Neural cell (in vitro differentiated cells): Measurements from ENCODE around the gene LBX2. TPM values are rescaled to one million over a fixed set of nuclear protein-coding genes. Genes with fewer than 3 reads are reported as not detected.
A peak's percentile ranks its signal among the peaks of the same experiment; 100 is the strongest.

ENCODE experiments used
- H2AFZ ChIP-seq: fragments of 200-600, 300-800 bp; sonication (generic), shearing (Covaris generic); 2 replicates; pipeline ENCODE4 v1.6.0; 2014; ENCODE audit warnings: low read depth, mild to moderate bottlenecking, antibody characterized with exemption, low read length, moderate library complexity
- H3F3A ChIP-seq: fragments of 200-600 bp; shearing (Covaris generic); 2 replicates; pipeline ENCODE4 v1.6.1; 2016; ENCODE audit warnings: mild to moderate bottlenecking, moderate library complexity, mixed read lengths, antibody characterized with exemption, low read length; ENCODE audit not compliant: insufficient read depth, poor library complexity, severe bottlenecking
- H3K27ac ChIP-seq: fragments of 200-600, 300-800 bp; sonication (generic), shearing (Covaris generic); 2 replicates; pipeline ENCODE4 v1.5.1; 2014; ENCODE audit warnings: mild to moderate bottlenecking, low read length, moderate library complexity
- H3K27me3 ChIP-seq: fragments of 300-800, 200-600 bp; sonication (generic), shearing (Covaris generic); 2 replicates; pipeline ENCODE4 v1.6.0; 2014; ENCODE audit warnings: mild to moderate bottlenecking, low read depth, low read length, moderate library complexity; ENCODE audit not compliant: insufficient read depth
- H3K36me3 ChIP-seq: fragments of 300-800, 200-600 bp; sonication (generic), shearing (Covaris generic); 2 replicates; pipeline ENCODE4 v1.5.1; 2014; ENCODE audit warnings: mild to moderate bottlenecking, antibody characterized with exemption, low read length, moderate library complexity; ENCODE audit not compliant: insufficient read depth
- H3K4me2 ChIP-seq: fragments of 300-800, 200-600 bp; sonication (generic), shearing (Covaris generic); 2 replicates; pipeline ENCODE4 v1.6.0; 2014; ENCODE audit warnings: mild to moderate bottlenecking, low read length
- H3K4me3 ChIP-seq: fragments of 300-800, 200-600 bp; sonication (generic), shearing (Covaris generic); 2 replicates; pipeline ENCODE4 v1.5.1; 2014; ENCODE audit warnings: mild to moderate bottlenecking, low read length, moderate library complexity
- H3K79me2 ChIP-seq: fragments of 200-600 bp; shearing (Covaris generic); replicated peaks from 2 replicates; pipeline ENCODE4 v1.6.0; 2014; ENCODE audit warnings: mild to moderate bottlenecking, low read length, moderate library complexity; ENCODE audit not compliant: insufficient read depth
- H3K9ac ChIP-seq: fragments of 300-800, 200-600 bp; sonication (generic), shearing (Covaris generic); 2 replicates; pipeline ENCODE4 v1.6.1; 2016; ENCODE audit warnings: mild to moderate bottlenecking, low read length, mixed read lengths
- H3K9me2 ChIP-seq: fragments of 200-600 bp; shearing (Covaris generic); 2 replicates; pipeline ENCODE4 v1.6.1; 2016; ENCODE audit warnings: mild to moderate bottlenecking, low read length, mixed read lengths; ENCODE audit not compliant: insufficient read depth
- H3K9me3 ChIP-seq: fragments of 200-600, 300-800 bp; sonication (generic), shearing (Covaris generic); 2 replicates; pipeline ENCODE4 v1.6.1; 2016; ENCODE audit warnings: mild to moderate bottlenecking, mixed run types, low read length, moderate library complexity, mixed read lengths
- H4K20me1 ChIP-seq: fragments of 200-600 bp; shearing (Covaris generic); 2 replicates; pipeline ENCODE4 v1.6.1; 2016; ENCODE audit warnings: mild to moderate bottlenecking, mixed run types; ENCODE audit not compliant: insufficient read depth
- EP300 ChIP-seq: fragments of 450-650 bp; conservative IDR thresholded peaks from 2 replicates; pipeline ENCODE4 v1.6.1; 2014; ENCODE audit warnings: antibody characterized with exemption, mild to moderate bottlenecking, moderate library complexity; ENCODE audit not compliant: poor library complexity, severe bottlenecking
- EZH2 ChIP-seq: fragments of 200-600, 300-800 bp; shearing (Covaris generic), sonication (generic); IDR thresholded peaks from 2 replicates; pipeline ENCODE4 v1.6.1; 2014; ENCODE audit warnings: antibody characterized with exemption, low read length, borderline replicate concordance, mild to moderate bottlenecking; ENCODE audit not compliant: insufficient read depth, poor library complexity, severe bottlenecking
- MXI1 ChIP-seq: fragments of 450-650 bp; conservative IDR thresholded peaks from 2 replicates; pipeline ENCODE4 v1.6.1; 2014; ENCODE audit warnings: antibody characterized with exemption, mild to moderate bottlenecking; ENCODE audit not compliant: poor library complexity, severe bottlenecking
- POLR2AphosphoS5 ChIP-seq: IDR thresholded peaks from 2 replicates; pipeline ENCODE4 v1.6.1; 2012
- RAD21 ChIP-seq: fragments of 450-650 bp; conservative IDR thresholded peaks from 2 replicates; pipeline ENCODE4 v1.6.1; 2014; ENCODE audit warnings: antibody characterized with exemption, mild to moderate bottlenecking, moderate library complexity
- SMC3 ChIP-seq: fragments of 450-650 bp; conservative IDR thresholded peaks from 2 replicates; pipeline ENCODE4 v1.6.1; 2014; ENCODE audit warnings: antibody characterized with exemption, mild to moderate bottlenecking, moderate library complexity; ENCODE audit not compliant: poor library complexity
- TAF1 ChIP-seq: IDR thresholded peaks from 2 replicates; pipeline ENCODE4 v1.6.1; 2012; ENCODE audit warnings: low read depth
- polyA plus RNA-seq: library from polyadenylated mRNA; depleted of rRNA; stranded (reverse); fragments of >200 nt; gene quantifications from 2 replicates; pipeline ENCODE4 v1.2.3, GENCODE V29; 2014
- TF ChIP-seq, protein P1 (sequence below): fragments of 450-650 bp; IDR thresholded peaks from 2 replicates; pipeline ENCODE4 v1.5.1; 2014; ENCODE audit warnings: antibody characterized with exemption, mild to moderate bottlenecking, moderate library complexity; ENCODE audit not compliant: poor library complexity, severe bottlenecking
- TF ChIP-seq, protein P2 (sequence below): IDR thresholded peaks from 2 replicates; pipeline ENCODE4 v1.6.1; 2012; ENCODE audit warnings: borderline replicate concordance

The LBX2 gene
- polyA plus RNA-seq, 1 donor from 2014 or later, result not detected

DNA sequence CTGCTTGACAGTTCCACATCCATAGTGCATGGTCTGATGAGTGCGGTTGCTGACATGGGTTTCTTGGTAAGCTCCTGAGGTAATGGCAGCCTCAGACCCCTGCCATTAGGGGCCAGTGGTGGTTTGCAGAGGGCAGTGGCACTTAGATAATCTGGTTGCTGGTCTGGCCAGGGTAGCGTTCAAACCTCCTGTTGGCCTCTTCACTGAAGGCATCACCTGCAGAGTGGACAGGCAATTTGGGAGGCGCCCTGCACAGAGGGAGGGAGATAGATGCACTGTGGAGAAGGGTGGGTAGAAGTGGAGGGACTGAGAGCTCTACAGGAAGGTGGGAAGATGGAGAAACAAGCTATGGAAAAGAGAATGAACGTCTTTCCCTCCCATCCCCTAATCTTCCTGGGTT lies 34.1 kb upstream of the LBX2 start:
- H3K27me3 ChIP-seq, result no peaks in the 10 kb centered on the region
- no peaks in the 10 kb centered on the region for H3K36me3 ChIP-seq
- H2AFZ ChIP-seq, result no peak overlapping the region
- no peaks in the 10 kb centered on the region for H4K20me1 ChIP-seq
- no peak overlapping the region for H3K9ac ChIP-seq
- H3K4me2 ChIP-seq, result no peak overlapping the region
- H3K9me2 ChIP-seq, result no peaks in the 10 kb centered on the region
- H3F3A ChIP-seq, result no peaks in the 10 kb centered on the region
- TF ChIP-seq SMC3, result no peak
- no peak for TF ChIP-seq POLR2AphosphoS5
- no peak for TF ChIP-seq RAD21
- no peak for TF ChIP-seq MXI1
- no peak for TF ChIP-seq EZH2
- TF ChIP-seq TAF1, result no peak
- TF ChIP-seq, protein P1, sequence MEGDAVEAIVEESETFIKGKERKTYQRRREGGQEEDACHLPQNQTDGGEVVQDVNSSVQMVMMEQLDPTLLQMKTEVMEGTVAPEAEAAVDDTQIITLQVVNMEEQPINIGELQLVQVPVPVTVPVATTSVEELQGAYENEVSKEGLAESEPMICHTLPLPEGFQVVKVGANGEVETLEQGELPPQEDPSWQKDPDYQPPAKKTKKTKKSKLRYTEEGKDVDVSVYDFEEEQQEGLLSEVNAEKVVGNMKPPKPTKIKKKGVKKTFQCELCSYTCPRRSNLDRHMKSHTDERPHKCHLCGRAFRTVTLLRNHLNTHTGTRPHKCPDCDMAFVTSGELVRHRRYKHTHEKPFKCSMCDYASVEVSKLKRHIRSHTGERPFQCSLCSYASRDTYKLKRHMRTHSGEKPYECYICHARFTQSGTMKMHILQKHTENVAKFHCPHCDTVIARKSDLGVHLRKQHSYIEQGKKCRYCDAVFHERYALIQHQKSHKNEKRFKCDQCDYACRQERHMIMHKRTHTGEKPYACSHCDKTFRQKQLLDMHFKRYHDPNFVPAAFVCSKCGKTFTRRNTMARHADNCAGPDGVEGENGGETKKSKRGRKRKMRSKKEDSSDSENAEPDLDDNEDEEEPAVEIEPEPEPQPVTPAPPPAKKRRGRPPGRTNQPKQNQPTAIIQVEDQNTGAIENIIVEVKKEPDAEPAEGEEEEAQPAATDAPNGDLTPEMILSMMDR, result no peak
- no peak for TF ChIP-seq EP300
- TF ChIP-seq, protein P2, sequence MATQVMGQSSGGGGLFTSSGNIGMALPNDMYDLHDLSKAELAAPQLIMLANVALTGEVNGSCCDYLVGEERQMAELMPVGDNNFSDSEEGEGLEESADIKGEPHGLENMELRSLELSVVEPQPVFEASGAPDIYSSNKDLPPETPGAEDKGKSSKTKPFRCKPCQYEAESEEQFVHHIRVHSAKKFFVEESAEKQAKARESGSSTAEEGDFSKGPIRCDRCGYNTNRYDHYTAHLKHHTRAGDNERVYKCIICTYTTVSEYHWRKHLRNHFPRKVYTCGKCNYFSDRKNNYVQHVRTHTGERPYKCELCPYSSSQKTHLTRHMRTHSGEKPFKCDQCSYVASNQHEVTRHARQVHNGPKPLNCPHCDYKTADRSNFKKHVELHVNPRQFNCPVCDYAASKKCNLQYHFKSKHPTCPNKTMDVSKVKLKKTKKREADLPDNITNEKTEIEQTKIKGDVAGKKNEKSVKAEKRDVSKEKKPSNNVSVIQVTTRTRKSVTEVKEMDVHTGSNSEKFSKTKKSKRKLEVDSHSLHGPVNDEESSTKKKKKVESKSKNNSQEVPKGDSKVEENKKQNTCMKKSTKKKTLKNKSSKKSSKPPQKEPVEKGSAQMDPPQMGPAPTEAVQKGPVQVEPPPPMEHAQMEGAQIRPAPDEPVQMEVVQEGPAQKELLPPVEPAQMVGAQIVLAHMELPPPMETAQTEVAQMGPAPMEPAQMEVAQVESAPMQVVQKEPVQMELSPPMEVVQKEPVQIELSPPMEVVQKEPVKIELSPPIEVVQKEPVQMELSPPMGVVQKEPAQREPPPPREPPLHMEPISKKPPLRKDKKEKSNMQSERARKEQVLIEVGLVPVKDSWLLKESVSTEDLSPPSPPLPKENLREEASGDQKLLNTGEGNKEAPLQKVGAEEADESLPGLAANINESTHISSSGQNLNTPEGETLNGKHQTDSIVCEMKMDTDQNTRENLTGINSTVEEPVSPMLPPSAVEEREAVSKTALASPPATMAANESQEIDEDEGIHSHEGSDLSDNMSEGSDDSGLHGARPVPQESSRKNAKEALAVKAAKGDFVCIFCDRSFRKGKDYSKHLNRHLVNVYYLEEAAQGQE, result no peak
- H3K79me2 ChIP-seq, result peaks cover 10% of the 10 kb centered on the region
- no peak overlapping the region for H3K27ac ChIP-seq
- no peak overlapping the region for H3K4me3 ChIP-seq
- H3K9me3 ChIP-seq, result no peaks in the 10 kb centered on the region

DNA sequence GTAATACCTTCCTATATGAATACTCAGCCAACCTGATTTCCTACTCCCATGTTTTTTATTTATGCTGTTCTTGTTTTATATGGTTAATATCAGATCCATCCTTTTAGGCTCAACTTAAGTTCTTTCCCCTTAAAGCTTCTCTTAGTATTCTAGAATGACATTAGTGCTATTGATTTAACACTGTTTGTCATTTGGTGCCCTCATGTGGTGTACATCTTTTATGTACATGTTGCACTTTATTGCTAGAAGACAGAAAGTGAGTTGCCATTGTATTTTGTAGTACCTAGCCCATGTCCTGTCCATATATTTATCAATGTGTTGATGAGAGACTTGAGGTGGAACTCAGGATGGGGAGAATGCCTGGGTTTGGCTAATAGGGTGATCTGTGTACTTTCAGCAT lies 32.8 kb upstream of the LBX2 start:
- Histone ChIP-seq H3K9me3 (no peaks in the 10 kb centered on the region), H3K79me2 (peaks cover 14% of the 10 kb centered on the region), H3K4me3 (peak overlapping the region; percentile 73), H2AFZ (no peak overlapping the region), H3K4me2 (no peak overlapping the region), H3F3A (no peaks in the 10 kb centered on the region), H4K20me1 (no peaks in the 10 kb centered on the region), H3K9ac (no peak overlapping the region), H3K27me3 (no peaks in the 10 kb centered on the region), H3K27ac (no peak overlapping the region), H3K9me2 (no peaks in the 10 kb centered on the region), H3K36me3 (no peaks in the 10 kb centered on the region)
- peak; percentile 69 for TF ChIP-seq RAD21
- no peak for TF ChIP-seq EP300
- peak; percentile 63 for TF ChIP-seq SMC3
- TF ChIP-seq POLR2AphosphoS5, result no peak
- TF ChIP-seq, protein P1, result peak; percentile 66
